ENCODE results near the gene CYP27C1.

DNA sequence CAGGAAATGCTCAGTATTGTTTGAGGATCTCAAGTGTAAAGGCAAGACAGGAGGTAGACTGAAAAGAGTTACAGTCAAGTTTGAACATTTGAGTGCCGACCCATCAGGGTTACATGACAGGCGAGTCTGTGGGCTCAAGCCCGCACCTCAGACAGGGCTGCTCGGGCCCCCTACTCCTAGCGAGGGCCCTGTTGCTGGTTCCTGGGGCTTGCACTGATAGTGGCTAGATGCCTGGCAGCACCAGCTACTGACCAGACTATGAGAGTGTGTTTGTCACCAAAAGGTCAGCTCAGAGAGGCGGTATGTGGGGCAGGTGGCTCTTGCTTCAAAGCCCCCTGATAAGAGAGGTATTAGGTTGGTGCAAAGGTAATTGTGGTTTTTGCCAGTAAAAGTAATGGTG is 35.6 kb upstream of the CYP27C1 start:
- TF ChIP-seq CTCF (conservative IDR thresholded peaks at IDR 0.05; ENCODE audit: low read length) (no peak), EZH2phosphoT487 (IDR thresholded peaks at IDR 0.05; ENCODE audit: borderline replicate concordance) (no peak)
